Peyer's patch (tissue), 4 donors: ENCODE measurements around the gene APLN.

Source experiments
- POLR2A ChIP-seq, 2 donors: fragments of 450-650 bp; IDR thresholded peaks; one replicate each; pipeline ENCODE4 v1.5.1; 2017; ENCODE audit warnings: antibody characterized with exemption in 2 of 2, mild to moderate bottlenecking in 2 of 2, moderate library complexity in 2 of 2
- TF ChIP-seq, protein P1 (sequence below), 6 experiments: fragments of 450-650 bp in 4 of 6; fragments of 200-600 bp in 2 of 6; sonication (generic) in 1 of 6; IDR thresholded peaks; one replicate each; pipeline ENCODE4 v1.5.1; 2017 to 2019; ENCODE audit warnings: antibody characterized with exemption in 6 of 6, mild to moderate bottlenecking in 3 of 6, moderate library complexity in 1 of 6

DNA sequence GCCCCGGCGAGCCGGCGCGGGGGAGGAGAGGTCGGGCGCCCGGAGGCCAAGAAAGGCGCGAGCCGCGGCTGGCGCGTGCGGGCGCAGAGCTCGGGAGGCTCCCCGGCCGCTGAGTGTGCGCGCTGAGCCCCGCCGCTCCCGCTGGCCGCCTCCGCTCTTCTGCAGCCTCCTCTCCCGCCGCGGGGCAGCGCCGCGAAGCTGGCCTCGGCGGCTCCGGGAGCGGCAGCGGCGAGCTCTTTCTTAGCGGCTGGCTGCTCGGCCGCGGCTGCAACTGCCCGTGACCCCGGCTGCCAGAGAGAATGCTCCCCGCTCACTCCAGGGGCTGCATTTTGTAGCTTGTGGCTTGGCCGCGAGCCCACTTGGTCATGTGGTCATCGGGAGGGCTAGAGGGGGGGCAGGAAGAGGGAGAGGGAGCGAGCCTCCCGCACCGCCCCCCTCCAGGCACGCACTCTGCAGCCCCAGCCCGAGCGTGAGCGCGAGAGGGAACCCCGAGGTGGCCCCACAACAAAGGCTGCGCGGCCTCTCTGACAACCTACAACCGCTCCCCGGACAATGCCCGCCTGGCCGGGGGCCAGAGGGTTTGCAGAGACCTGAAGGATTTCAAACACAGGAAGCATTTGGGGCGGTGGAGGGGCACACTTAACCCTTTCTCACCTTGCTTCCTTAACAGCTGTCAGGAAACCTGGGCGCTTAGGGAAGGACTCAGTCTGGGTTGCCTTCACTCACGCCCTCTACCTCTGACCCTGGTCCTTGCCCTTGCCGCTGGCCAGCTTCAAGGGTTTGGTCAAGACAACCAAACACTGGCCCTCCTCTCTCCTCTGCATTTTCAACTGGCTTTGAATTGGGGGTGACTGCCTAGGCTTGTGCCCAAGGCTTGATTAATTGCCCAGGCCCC, at the start of gene APLN:
- TF ChIP-seq, protein P1, sequence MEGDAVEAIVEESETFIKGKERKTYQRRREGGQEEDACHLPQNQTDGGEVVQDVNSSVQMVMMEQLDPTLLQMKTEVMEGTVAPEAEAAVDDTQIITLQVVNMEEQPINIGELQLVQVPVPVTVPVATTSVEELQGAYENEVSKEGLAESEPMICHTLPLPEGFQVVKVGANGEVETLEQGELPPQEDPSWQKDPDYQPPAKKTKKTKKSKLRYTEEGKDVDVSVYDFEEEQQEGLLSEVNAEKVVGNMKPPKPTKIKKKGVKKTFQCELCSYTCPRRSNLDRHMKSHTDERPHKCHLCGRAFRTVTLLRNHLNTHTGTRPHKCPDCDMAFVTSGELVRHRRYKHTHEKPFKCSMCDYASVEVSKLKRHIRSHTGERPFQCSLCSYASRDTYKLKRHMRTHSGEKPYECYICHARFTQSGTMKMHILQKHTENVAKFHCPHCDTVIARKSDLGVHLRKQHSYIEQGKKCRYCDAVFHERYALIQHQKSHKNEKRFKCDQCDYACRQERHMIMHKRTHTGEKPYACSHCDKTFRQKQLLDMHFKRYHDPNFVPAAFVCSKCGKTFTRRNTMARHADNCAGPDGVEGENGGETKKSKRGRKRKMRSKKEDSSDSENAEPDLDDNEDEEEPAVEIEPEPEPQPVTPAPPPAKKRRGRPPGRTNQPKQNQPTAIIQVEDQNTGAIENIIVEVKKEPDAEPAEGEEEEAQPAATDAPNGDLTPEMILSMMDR (IDR thresholded peaks at IDR 0.05), result no peak
- no peak for TF ChIP-seq POLR2A (IDR thresholded peaks at IDR 0.05)
